HL-60 (cell line): ENCODE measurements around the gene GCNT2.

Experiments used
- GABPA ChIP-seq: IDR thresholded peaks from 2 replicates; pipeline ENCODE4 v1.6.1; 2012; ENCODE audit warnings: low read depth
- POLR2AphosphoS5 ChIP-seq: IDR thresholded peaks from 2 replicates; pipeline ENCODE4 v1.6.1; 2012; ENCODE audit warnings: low read depth
- SPI1 ChIP-seq: IDR thresholded peaks from 2 replicates; pipeline ENCODE4 v1.6.1; 2012; ENCODE audit warnings: low read depth, mild to moderate bottlenecking, borderline replicate concordance
- TF ChIP-seq, protein P1 (sequence below): IDR thresholded peaks from one replicate; pipeline ENCODE4 v1.5.1; 2011; ENCODE audit warnings: low read length, control low read depth, inconsistent platforms; ENCODE audit not compliant: insufficient read depth
- TF ChIP-seq, protein P2 (sequence below): IDR thresholded peaks from 2 replicates; pipeline ENCODE4 v1.6.1; 2012; ENCODE audit warnings: low read depth; ENCODE audit not compliant: insufficient replicate concordance

DNA sequence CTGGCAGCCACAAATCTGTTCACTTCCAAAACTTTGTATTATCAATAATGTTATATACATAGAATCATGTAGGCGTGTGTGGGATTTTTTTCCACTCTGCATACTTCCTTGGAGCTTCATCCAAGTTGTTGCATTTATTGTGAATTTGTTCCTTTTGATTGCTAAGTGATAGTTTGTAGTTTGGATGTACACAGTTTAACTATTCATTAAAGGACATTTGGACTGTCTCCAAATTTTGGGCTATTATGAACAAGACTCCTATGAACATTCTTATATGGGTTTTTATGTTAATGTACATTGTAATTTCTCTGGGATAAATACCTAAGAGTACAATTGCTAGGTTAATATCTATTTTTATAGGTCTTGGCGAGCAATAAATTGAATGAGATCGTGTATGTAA lies 36.2 kb upstream of the GCNT2 start:
- TF ChIP-seq, protein P1, sequence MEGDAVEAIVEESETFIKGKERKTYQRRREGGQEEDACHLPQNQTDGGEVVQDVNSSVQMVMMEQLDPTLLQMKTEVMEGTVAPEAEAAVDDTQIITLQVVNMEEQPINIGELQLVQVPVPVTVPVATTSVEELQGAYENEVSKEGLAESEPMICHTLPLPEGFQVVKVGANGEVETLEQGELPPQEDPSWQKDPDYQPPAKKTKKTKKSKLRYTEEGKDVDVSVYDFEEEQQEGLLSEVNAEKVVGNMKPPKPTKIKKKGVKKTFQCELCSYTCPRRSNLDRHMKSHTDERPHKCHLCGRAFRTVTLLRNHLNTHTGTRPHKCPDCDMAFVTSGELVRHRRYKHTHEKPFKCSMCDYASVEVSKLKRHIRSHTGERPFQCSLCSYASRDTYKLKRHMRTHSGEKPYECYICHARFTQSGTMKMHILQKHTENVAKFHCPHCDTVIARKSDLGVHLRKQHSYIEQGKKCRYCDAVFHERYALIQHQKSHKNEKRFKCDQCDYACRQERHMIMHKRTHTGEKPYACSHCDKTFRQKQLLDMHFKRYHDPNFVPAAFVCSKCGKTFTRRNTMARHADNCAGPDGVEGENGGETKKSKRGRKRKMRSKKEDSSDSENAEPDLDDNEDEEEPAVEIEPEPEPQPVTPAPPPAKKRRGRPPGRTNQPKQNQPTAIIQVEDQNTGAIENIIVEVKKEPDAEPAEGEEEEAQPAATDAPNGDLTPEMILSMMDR, result no peak
- no peak for TF ChIP-seq SPI1
- no peak for TF ChIP-seq POLR2AphosphoS5
- TF ChIP-seq, protein P2, sequence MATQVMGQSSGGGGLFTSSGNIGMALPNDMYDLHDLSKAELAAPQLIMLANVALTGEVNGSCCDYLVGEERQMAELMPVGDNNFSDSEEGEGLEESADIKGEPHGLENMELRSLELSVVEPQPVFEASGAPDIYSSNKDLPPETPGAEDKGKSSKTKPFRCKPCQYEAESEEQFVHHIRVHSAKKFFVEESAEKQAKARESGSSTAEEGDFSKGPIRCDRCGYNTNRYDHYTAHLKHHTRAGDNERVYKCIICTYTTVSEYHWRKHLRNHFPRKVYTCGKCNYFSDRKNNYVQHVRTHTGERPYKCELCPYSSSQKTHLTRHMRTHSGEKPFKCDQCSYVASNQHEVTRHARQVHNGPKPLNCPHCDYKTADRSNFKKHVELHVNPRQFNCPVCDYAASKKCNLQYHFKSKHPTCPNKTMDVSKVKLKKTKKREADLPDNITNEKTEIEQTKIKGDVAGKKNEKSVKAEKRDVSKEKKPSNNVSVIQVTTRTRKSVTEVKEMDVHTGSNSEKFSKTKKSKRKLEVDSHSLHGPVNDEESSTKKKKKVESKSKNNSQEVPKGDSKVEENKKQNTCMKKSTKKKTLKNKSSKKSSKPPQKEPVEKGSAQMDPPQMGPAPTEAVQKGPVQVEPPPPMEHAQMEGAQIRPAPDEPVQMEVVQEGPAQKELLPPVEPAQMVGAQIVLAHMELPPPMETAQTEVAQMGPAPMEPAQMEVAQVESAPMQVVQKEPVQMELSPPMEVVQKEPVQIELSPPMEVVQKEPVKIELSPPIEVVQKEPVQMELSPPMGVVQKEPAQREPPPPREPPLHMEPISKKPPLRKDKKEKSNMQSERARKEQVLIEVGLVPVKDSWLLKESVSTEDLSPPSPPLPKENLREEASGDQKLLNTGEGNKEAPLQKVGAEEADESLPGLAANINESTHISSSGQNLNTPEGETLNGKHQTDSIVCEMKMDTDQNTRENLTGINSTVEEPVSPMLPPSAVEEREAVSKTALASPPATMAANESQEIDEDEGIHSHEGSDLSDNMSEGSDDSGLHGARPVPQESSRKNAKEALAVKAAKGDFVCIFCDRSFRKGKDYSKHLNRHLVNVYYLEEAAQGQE, result no peak
- TF ChIP-seq GABPA, result no peak
